H1 (cell line): ENCODE measurements around the gene POLRMT.
"Not testable (repeated sequence)": the region's sequence is repeated elsewhere in the genome, so short reads cannot be mapped to it uniquely, and the experiment has no call there.

Experiments
- ASH2L ChIP-seq: fragments of 200-600, 300-600 bp; sonication (generic); IDR thresholded peaks from one replicate; pipeline ENCODE4 v1.7.1; 2017; ENCODE audit warnings: low read length
- BCL11A ChIP-seq, 2 experiments: IDR thresholded peaks; one replicate each; pipeline ENCODE4 v1.6.1; 2011; ENCODE audit warnings: low read depth in 2 of 2, low read length in 2 of 2, mild to moderate bottlenecking in 2 of 2
- CREB1 ChIP-seq: IDR thresholded peaks from 2 replicates; pipeline ENCODE4 v1.6.1; 2012; ENCODE audit warnings: inconsistent platforms
- CTCF ChIP-seq, 3 experiments: IDR thresholded peaks; 1 replicate in 2 of 3; 2 replicates in 1 of 3; pipeline versions ENCODE4 v1.5.1 to v1.6.1; 2011; ENCODE audit warnings: low read length in 3 of 3, mild to moderate bottlenecking in 3 of 3, inconsistent platforms in 2 of 3, low read depth in 1 of 3, moderate library complexity in 1 of 3; ENCODE audit not compliant: insufficient read depth in 1 of 3; ENCODE audit errors: control extremely low read depth in 1 of 3
- EGR1 ChIP-seq: IDR thresholded peaks from 2 replicates; pipeline ENCODE4 v1.6.1; 2011; ENCODE audit warnings: low read depth, low read length, borderline replicate concordance
- EZH2 ChIP-seq: fragments of 200-600 bp; sonication (generic); IDR thresholded peaks from 2 replicates; pipeline ENCODE4 v1.7.1; 2012; ENCODE audit warnings: low read depth, mild to moderate bottlenecking, moderate library complexity, low read length, inconsistent platforms; ENCODE audit not compliant: severe bottlenecking
- JUN ChIP-seq: IDR thresholded peaks from 2 replicates; pipeline ENCODE4 v1.6.1; 2011; ENCODE audit warnings: low read depth, mild to moderate bottlenecking, improper control_type of control experiment, low read length
- JUND ChIP-seq: IDR thresholded peaks from 2 replicates; pipeline ENCODE4 v1.6.1; 2011; ENCODE audit warnings: mild to moderate bottlenecking, improper control_type of control experiment, low read length
- POLR2A ChIP-seq, 2 experiments: IDR thresholded peaks; 1 replicate in 1 of 2; 2 replicates in 1 of 2; pipeline ENCODE4 v1.6.1; 2011; ENCODE audit warnings: low read depth in 2 of 2, low read length in 2 of 2, mild to moderate bottlenecking in 2 of 2; ENCODE audit errors: control extremely low read depth in 1 of 2
- RAD21 ChIP-seq, 2 experiments: IDR thresholded peaks in 1 of 2; conservative IDR thresholded peaks in 1 of 2; 2 replicates each; pipeline ENCODE4 v1.6.1; 2011; ENCODE audit warnings: low read depth in 2 of 2, low read length in 2 of 2, improper control_type of control experiment in 1 of 2, inconsistent platforms in 1 of 2, mild to moderate bottlenecking in 1 of 2, moderate library complexity in 1 of 2
- RNF2 ChIP-seq: fragments of 200-900, 300-1000 bp; sonication (generic); IDR thresholded peaks from 2 replicates; pipeline ENCODE4 v1.7.1; 2016; ENCODE audit warnings: borderline replicate concordance, low read depth, mild to moderate bottlenecking, antibody characterized with exemption, low read length; ENCODE audit not compliant: poor library complexity, severe bottlenecking; ENCODE audit errors: missing control alignments
- SAP30 ChIP-seq: fragments of 300-600 bp; sonication (generic); IDR thresholded peaks from 2 replicates; pipeline ENCODE4 v1.7.1; 2012; ENCODE audit warnings: low read length, moderate library complexity, mild to moderate bottlenecking, inconsistent platforms; ENCODE audit not compliant: insufficient read depth, insufficient replicate concordance
- SUZ12 ChIP-seq: fragments of 200-600 bp; sonication (generic); IDR thresholded peaks from 2 replicates; pipeline ENCODE4 v1.6.1; 2012; ENCODE audit warnings: mild to moderate bottlenecking, inconsistent platforms, low read length, moderate library complexity, mixed read lengths

GRCh38 chr19:585146-585545, 48.2 kb downstream of the POLRMT start:
- TF ChIP-seq EGR1; RAD21 (IDR thresholded peaks at IDR 0.05 in 1 of 2, conservative IDR thresholded peaks at IDR 0.05 in 1 of 2; ENCODE audit: low read depth in 2 of 2, low read length in 2 of 2); SUZ12; CTCF (IDR thresholded peaks at IDR 0.05; ENCODE audit: control extremely low read depth in 1 of 3, insufficient read depth in 1 of 3, low read depth in 1 of 3, low read length in 3 of 3); ASH2L; POLR2A (IDR thresholded peaks at IDR 0.05; ENCODE audit: control extremely low read depth in 1 of 2, low read depth in 2 of 2, low read length in 2 of 2); JUND; RNF2; BCL11A (IDR thresholded peaks at IDR 0.05; ENCODE audit: low read depth in 2 of 2, low read length in 2 of 2); SAP30; EZH2; JUN; CREB1: not testable (repeated sequence)
